Measurements from ENCODE around the gene GNG8.

Gene GNG8

GRCh38 chr19:46635920-46636761 is at the start of gene GNG8:
GNG8 (minus strand) TSS chr19:46636202; CDS start chr19:46634682, 1,520 bp downstream.
- no peak within 1 kb of the TSS for H3K4me3 ChIP-seq (ENCODE audit: low read depth, low read length)

DNA sequence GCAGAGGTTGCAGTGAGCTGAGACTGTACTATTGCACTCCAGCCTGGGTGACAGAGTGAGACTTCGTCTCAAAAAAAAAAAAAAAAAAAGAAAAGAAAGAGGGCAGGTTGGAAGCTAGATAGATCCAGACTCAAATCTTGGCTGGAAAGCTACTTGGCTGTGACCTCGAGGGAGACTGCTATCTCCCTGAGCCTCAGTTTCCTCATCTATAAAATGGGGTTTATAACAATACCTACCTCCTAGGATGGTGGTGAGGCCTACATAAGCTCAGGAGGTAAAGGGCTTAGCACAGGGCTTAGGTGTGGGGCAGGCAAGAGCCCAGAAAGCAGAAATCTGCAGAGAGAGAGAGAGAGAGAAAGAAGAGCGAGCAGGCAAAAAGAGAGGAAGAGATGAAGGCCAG is 49.2 kb upstream of the GNG8 start:
- no peak overlapping the region for H3K4me3 ChIP-seq (ENCODE audit: low read depth, low read length)

DNA sequence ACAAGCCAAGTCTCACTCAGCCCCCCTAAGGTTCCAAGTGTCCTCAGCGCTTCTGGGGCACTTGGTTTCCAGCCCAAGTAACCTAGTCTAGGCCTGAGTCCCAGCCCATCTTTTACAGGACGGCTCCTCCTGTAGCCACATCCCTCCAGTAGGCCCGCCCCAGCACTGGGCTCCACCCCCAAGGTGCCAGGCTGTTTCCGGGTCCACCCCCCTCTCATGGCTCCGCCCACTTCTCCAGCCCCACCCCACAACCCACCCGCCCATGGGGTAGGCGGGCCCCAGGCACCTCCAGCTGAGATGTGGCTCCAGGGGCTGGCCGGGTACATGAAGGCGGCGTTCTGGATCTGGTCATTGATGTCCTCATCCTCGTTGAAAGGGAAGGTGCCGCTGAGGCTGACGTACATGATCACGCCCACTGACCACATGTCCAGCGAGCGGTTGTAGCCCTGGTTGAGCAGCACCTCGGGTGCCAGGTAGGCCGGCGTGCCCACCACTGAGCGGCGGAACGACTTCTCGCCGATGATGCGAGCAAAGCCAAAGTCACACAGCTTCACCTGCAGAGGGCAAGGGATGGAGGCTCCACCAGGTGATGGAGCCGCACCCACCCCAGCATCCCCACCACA is 42.2 kb upstream of the GNG8 start:
- no peak overlapping the region for H3K4me3 ChIP-seq (ENCODE audit: low read depth, low read length)

DNA sequence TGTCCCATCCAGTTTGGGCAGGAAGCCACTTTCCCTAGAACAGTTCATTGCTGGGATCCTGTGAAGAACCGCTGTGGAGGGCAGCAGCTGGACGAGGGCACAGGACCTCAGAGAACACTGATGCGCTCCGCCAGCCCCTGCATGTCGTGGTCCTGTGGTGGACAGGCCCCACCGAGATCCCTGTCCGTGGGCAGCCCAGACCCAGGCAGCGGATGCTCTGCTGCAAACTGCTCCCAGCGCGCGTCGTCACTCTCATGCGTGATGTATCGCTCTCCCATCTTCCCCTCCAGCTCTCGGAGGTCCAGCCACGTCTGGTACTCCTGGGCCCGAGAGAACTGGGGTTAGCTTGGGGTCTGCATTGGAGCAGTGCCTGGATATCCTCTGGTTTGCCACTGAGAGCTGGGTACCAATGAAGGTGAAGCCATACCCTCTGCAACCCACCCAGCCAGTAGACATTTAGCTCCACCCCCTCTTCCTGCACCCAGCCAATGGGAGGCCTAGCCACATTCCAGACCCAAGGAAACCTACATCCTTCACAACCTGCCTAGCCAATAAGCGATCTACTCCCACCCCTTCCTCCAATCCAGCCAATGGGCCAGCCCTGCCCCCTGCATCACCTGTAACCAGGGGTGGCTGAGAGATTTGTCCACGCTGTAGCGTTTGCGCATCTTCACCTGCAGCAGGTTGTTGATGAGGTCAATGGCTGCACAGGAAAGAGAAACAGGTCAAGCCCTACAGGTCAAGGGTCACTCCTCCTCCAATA is 38.6 kb upstream of the GNG8 start:
- H3K4me3 ChIP-seq (ENCODE audit: low read depth, low read length) = no peak overlapping the region

- no peak overlapping the region for H3K4me3 ChIP-seq (ENCODE audit: low read depth, low read length)
Observed at GRCh38 chr19:46670813-46671212, 34.8 kb upstream of the GNG8 start.

GRCh38 chr19:46668662-46669061 is 32.7 kb upstream of the GNG8 start:
- H3K4me3 ChIP-seq (ENCODE audit: low read depth, low read length) = no peak overlapping the region

DNA sequence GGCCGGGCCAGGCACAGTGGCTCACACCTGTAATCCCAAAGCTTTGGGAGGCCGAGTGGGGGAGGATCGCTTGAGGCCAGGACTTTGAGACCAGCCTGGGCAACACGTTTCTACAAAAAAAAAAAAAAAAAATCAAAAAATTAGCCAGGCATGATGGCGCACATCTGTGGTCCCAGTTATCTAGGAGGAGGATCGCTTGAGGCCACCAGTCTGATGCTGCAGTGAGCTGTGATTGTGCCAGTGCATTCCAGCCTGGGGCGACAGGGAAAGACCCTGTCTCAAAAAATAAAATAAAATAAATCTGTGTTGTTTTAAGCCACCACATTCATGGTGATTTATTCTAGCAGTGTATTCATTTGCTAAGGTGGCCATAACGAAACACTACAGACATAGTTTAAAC is 29.1 kb upstream of the GNG8 start:
- H3K4me3 ChIP-seq (ENCODE audit: low read depth, low read length) = no peak overlapping the region

DNA sequence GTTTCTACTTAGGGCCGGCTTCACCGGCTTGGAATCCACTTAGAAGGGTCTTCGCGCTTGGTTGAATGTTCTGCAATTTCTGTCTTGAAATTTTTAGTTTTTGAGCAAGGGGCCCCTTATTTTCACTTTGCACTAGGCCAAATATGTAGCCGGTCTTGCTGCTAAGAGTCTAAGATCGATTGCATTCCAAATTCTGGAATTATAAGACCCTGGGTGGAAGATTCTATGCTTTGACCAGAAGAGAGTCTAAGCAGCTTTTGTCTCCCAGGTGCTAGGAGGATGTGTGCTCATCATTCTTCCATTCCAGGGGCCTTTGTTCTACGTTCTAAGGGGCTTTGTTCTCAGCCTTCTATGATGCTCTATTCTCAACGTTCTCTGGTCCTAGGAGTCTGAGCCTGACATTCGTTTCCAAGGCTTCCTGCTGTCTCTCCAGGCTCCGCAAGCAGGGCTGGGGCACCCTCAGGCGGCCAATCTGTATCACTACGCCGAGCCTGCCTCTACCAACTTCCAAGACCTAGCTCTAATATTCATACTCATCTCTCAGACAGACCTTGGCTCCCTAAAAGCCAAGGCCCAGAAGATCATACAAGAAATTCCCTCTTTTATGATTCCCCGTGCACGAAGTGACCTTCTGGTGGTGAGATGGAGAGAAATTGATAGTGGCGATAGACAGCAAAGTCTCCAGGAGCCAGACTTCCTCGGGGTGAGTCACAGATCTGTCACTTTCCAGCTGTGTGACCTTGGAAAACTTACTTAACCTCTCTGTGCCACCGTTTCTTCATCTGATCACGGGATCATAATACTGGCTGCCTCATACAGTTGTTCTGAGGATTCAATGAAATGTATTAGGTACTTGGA is 26.0 kb upstream of the GNG8 start:
- no peak overlapping the region for H3K4me3 ChIP-seq (ENCODE audit: low read depth, low read length)

DNA sequence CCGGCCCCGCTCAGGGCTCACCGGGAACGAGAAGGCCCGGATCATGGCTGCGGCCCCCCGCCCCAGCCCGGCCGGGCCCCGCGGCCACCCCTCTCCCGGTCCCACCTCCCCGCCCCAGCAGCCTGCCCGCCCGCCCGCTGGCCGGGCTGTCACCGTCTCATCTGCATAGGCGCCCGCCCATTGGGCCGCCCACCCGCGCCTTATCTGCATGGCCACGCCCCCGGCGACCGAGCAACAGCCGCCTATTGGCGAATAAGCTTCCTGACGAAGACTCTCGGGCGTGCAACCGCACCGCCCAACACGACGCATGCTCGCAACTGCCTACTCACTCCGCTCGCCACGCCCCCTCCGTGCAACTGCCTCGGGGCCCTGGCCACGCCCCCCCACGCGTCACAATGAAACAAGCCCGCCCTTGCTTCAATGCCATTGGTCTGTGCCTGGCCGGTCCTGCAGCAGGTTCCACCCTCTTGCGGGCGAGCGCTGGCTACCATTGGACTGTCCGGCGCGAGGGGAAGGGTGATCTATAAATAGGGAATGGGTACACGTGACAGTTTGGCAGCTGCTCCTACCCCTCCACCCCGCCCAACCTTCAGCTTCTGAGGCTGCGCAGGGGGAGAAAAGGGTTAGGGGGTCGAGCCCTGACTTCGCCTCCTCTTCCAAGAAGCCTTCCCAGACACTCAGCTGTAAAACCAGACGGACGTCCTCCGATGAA is 25.2 kb upstream of the GNG8 start, which contains the start of gene DACT3:
Gene DACT3 (minus strand): TSS at position 163 of the 712 bp plus-strand sequence. CDS start 118 bp downstream, at position 45.
- peak within 1 kb of the TSS; percentile 60 for H3K4me3 ChIP-seq (ENCODE audit: low read depth, low read length)

DNA sequence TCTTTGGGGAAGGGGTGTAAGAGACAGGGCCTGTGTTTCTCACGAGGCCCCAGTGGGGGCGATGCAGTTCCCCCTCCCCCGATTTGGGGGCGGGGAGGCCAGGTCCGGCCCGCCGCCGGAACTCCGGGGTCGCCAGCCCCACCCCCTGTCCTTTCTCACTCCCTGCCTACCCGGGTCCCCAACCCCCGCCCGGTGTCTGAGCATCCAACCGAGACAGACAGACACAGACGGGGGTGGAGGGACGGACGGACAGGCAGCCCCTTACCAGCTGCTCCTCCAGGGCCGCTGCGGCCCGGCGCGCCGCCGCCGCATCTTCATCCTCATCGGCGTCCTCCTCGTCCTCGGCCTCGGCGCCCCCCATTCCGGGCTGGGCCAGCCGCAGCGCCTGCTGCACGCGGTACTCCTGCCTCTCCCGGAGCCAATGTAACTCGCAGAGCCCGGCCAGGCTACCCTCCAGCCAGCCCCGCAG is 24.6 kb upstream of the GNG8 start:
- H3K4me3 ChIP-seq (ENCODE audit: low read depth, low read length) = peak overlapping the region; percentile 60

GRCh38 chr19:46660008-46660517 is 24.1 kb upstream of the GNG8 start:
- H3K4me3 ChIP-seq (ENCODE audit: low read depth, low read length) = peak overlapping the region; percentile 60

DNA sequence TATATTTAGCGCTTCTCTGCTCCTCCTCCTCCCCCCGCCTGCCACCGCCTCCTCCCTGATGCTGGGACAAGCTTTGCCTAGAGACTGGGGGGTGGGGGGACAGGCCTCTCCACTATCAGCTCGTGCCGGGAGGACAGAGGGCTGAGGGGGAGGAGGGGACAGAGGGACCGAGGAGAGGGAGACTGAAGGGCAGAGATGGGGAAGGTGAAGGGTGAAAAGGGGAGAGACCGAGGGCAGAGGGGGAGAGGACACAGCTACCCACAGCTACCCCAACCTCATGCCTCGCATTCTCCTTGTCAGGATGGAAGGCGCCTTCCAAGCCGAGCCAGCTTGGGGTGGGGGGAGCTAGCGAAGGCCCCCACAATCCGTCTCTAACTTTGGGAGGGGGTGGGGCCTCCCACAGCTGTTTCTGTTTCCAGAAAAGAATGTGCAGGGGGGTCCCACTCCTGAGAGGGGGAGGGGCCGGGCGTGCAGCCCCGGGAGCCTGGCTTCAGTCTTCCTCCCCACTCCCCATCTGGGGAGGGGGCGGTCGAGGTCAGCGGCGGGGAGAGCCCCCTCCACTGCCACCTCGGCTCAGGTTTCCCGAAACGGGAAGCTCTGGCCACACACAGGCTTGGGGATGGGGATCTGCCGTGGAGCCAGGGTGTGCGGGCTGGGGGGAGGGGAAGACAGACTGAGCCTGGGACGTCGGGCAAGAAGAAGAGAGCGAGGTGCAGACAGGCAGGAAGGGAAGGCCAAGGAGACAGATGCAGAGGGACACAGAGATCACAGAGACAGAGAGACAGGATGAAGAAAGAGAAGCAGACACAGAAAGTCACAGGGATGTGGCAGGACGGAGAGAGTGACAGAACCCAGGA is 23.4 kb upstream of the GNG8 start:
- peak overlapping the region; percentile 31 for H3K4me3 ChIP-seq (ENCODE audit: low read depth, low read length)

DNA sequence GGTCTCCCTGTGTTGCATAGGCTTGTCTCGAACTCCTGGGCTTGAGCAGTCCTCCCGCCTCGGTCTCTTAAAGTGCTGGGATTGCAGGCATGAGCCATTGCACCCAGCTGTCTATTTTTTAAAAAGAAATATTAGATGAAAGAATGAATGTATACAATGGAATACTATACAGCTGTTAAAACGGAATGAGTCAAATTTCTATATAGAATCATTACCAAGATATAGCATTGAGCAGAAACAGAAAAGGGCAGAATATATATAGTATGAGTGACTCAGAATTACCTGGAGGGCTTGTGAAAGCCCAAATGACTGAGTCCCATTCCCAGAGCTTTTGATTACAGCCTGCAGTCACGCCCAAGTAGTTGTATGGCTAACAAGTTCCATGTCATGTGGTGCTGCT is 20.5 kb upstream of the GNG8 start:
- H3K4me3 ChIP-seq (ENCODE audit: low read depth, low read length) = no peak overlapping the region

DNA sequence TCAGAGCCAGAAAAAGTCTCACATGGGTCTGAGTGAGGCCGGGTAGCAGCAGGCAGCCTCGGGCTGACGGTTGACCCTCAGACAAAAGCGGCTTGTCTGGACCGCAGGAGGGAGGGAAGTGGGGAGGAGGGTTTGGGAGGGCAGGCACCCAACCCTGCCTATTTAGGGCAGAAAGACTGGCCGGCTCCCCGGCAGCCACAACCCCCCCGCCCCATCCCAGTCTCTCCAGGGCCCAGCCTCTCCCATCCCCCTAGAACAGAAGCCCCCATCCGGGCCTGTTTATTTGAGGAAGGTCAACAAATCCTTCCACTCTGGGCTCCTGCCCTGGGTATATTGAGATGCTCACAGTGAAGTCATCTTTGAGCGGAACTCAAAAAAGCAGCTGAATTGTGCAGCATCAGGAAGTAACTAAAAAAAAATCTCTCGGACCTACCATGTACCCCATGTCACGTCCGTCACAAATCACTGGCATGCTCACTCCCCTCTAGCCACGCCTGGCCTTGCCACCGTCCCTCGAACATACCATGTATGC is 18.7 kb upstream of the GNG8 start:
- H3K4me3 ChIP-seq (ENCODE audit: low read depth, low read length) = no peak overlapping the region

- H3K4me3 ChIP-seq (ENCODE audit: low read depth, low read length) = no peak overlapping the region
Observed at GRCh38 chr19:46650445-46650844, 14.4 kb upstream of the GNG8 start.

GRCh38 chr19:46648961-46649960 is 13.3 kb upstream of the GNG8 start:
- H3K4me3 ChIP-seq (ENCODE audit: low read depth, low read length) = no peak overlapping the region

Measured in iPS-11a (cell line).